GM19043 (cell line): Measurements from ENCODE around the gene SPG11.
"Not testable (repeated sequence)": the region's sequence is repeated elsewhere in the genome, so short reads cannot be mapped to it uniquely, and the experiment has no call there.

ENCODE experiments used
- ATAC-seq: cut with Tn5 transposase; IDR thresholded peaks from one replicate; pipeline ENCODE4 v1.9.1; 2021; ENCODE audit warnings: low read depth; ENCODE audit not compliant: unreplicated experiment

SPG11 gene

GRCh38 chr15:44532689-44533088, 130.8 kb downstream of the SPG11 start:
- ATAC-seq, result no peak

- not testable (repeated sequence) for ATAC-seq
These were observed 131.2 kb downstream of the SPG11 start for GRCh38 chr15:44532275-44532674.

- ATAC-seq, result no peak
These were observed 132.8 kb downstream of the SPG11 start for GRCh38 chr15:44530653-44531052.

DNA sequence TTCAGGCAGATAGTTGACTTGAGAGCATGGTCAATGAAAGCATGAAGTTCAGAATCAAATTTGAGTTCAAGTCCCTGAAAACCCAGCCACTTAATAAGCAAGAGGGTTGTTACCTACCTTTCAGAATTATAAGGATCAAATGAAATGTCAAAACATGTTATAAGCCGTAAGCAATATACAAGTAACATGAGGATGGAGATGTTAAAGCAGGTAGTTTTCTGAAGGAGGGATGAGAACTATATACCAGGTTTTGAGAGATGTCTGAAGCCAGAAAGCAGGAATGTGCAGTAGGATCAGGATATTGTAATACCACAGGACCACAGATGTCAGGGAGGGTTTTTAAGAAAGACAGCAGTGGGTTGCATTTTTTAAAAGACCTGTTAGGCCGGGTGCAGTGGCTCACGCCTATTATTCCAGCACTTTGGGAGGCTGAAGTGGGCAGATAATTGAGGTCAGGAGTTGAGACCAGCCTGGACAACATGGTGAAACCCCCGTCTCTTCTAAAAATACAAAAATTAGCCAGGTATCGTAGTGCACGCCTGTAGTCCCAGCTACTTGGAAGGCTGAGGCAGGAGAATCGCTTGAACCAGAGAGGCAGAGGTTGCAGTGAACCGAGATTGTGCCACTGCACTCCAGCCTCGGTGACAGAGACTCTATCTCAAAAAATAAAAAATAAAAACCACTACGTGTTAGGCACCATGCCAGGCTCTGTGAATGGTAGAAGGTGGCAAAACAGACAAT, 133.4 kb downstream of the SPG11 start:
- no peak for ATAC-seq

DNA sequence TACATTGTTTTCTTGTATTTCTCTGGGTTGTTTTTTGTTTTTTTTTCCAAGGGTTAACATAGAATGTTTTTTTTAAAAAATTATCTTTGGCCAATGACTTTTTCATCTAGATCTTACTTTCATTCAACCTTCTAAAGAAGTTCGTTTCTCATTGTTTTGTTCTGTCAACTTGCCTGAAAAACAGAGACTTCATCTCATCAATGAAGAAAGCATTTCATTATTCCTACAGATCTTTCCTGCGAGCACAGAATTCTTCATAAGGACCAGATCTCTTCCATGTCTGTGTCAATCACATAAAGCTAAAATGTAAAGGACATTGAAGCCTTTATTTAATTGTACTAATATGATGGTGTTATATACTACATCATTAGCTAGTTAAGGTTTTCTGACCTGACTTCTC, 136.2 kb downstream of the SPG11 start:
- no peak for ATAC-seq

DNA sequence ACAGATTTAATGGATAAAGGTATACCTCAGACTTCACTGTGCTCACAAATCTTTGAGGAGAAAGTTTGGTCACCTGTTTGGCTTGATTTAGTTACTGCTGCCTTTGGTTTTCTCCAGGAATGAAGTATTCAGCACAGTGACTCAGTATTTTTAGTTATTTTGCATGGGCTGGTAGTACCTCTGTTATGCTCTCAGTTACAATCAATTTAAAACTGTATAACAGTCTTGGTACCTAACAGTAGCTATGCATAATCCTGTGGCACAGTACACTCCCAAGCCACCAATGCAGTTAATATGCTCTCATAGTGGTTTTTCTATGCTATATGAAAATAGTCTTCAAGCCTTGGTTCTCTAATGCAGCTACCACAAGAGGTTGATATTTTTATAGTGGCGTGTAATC, 138.4 kb downstream of the SPG11 start:
- ATAC-seq, result no peak

DNA sequence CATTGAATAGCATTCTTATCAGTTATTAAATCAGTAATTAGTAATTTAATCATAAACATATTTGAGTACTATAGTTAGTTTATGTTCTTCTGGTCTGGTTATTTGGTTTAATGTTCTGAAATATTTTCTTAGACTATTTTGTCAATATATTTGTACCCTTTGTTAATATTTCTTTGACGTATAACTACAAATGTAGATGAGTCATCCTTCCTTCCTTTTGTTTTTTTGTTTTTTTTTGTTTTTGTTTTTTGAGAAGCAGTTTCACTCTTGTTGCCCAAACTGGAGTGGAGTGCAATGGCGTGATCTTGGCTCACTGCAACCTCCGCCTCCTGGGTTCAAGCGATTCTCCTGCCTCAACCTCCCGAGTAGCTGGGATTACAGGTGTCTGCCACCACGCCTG, 143.9 kb downstream of the SPG11 start:
- ATAC-seq, result no peak

- ATAC-seq, result no peak
These were observed 147.0 kb downstream of the SPG11 start for GRCh38 chr15:44516436-44516835.
